ENCODE results near the gene CABP1.

DNA sequence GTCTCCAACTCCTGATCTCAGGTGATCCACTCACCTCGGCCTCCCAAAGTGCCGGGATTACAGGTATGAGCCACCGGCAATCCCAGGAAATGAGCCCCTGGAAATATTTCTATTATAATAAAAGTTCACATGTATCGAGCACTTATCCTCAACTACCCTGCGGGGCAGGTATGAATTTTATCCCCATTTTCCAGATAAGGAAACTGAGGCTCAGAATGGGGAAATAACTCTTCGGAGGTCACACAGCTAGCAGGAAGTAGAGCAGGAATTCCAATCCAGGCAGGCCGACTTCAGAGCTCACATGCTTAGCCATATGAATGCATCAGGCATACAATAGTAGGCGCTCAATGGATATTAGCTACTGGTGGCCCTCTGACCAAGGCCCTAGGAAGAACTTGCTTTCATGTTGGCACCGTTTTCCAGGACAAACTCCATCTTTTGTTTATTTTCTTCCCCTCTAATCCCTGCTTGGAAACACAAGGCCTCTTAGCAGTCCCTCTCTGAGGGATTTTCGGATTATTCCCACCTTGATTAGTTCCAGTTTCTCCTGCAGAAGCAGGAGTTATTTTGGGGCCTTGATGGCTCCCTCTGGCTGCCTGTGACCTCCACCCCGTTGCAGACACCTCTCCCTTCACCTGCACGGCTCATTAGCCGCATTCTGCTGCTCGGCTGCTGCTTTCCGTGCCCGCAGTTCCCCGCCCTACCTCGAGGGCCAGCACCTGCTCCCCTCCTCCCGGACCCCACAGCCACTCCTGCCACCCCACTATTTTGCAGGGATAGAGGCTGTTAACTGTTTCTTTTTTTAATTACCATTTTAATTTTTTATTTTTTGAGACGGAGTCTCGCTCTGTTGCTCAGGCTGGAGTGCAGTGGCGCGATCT lies 40.5 kb upstream of the CABP1 start:
- TF ChIP-seq, protein P1, sequence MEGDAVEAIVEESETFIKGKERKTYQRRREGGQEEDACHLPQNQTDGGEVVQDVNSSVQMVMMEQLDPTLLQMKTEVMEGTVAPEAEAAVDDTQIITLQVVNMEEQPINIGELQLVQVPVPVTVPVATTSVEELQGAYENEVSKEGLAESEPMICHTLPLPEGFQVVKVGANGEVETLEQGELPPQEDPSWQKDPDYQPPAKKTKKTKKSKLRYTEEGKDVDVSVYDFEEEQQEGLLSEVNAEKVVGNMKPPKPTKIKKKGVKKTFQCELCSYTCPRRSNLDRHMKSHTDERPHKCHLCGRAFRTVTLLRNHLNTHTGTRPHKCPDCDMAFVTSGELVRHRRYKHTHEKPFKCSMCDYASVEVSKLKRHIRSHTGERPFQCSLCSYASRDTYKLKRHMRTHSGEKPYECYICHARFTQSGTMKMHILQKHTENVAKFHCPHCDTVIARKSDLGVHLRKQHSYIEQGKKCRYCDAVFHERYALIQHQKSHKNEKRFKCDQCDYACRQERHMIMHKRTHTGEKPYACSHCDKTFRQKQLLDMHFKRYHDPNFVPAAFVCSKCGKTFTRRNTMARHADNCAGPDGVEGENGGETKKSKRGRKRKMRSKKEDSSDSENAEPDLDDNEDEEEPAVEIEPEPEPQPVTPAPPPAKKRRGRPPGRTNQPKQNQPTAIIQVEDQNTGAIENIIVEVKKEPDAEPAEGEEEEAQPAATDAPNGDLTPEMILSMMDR (IDR thresholded peaks at IDR 0.05): no peak
- TF ChIP-seq POLR2A (IDR thresholded peaks at IDR 0.05): no peak
